Keratinocyte (primary cell): Measurements from ENCODE around the gene ALX1.

Source experiments
- CTCF ChIP-seq, 3 experiments: IDR thresholded peaks in 1 of 3; conservative IDR thresholded peaks in 1 of 3; optimal IDR thresholded peaks in 1 of 3; 2 replicates in 2 of 3; 3 replicates in 1 of 3; pipeline versions ENCODE3 to v1.5.1; 2011; ENCODE audit warnings: low read length in 3 of 3, mild to moderate bottlenecking in 3 of 3, moderate library complexity in 2 of 3, control low read depth in 1 of 3, inconsistent platforms in 1 of 3; ENCODE audit not compliant: insufficient read depth in 2 of 3; ENCODE audit errors: extremely low read depth in 1 of 3
- EZH2 ChIP-seq: IDR thresholded peaks from one replicate; pipeline ENCODE4 v1.6.1; 2012; ENCODE audit warnings: inconsistent platforms, mild to moderate bottlenecking, low read length, moderate library complexity

GRCh38 chr12:85277900-85278597, 2.0 kb upstream of the ALX1 start:
- TF ChIP-seq CTCF (optimal IDR thresholded peaks at IDR 0.05 in 1 of 3, IDR thresholded peaks at IDR 0.05 in 1 of 3, conservative IDR thresholded peaks at IDR 0.05 in 1 of 3; ENCODE audit: extremely low read depth in 1 of 3, insufficient read depth in 2 of 3, low read length in 3 of 3) (no peak), EZH2 (peak; percentile 51)
